Measurements from ENCODE around the gene SDK1. TPM values are rescaled to one million over a fixed set of nuclear protein-coding genes. Genes with fewer than 3 reads are reported as not detected.

Gene SDK1
- total RNA-seq, 2 donors from 2014 or later = 3.1 to 3.6 TPM

GRCh38 chr7:4175346-4175973, 874.4 kb downstream of the SDK1 start:
- H3K4me3 ChIP-seq = no peak overlapping the region
- no peaks in the 10 kb centered on the region for H3K4me1 ChIP-seq
- no peaks in the 10 kb centered on the region for H3K9me3 ChIP-seq
- no peak for DNase-seq (ENCODE audit: low spot score)
- no peaks in the 10 kb centered on the region for H3K27me3 ChIP-seq
- TF ChIP-seq, protein P1, sequence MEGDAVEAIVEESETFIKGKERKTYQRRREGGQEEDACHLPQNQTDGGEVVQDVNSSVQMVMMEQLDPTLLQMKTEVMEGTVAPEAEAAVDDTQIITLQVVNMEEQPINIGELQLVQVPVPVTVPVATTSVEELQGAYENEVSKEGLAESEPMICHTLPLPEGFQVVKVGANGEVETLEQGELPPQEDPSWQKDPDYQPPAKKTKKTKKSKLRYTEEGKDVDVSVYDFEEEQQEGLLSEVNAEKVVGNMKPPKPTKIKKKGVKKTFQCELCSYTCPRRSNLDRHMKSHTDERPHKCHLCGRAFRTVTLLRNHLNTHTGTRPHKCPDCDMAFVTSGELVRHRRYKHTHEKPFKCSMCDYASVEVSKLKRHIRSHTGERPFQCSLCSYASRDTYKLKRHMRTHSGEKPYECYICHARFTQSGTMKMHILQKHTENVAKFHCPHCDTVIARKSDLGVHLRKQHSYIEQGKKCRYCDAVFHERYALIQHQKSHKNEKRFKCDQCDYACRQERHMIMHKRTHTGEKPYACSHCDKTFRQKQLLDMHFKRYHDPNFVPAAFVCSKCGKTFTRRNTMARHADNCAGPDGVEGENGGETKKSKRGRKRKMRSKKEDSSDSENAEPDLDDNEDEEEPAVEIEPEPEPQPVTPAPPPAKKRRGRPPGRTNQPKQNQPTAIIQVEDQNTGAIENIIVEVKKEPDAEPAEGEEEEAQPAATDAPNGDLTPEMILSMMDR (IDR thresholded peaks at IDR 0.05) = no peak
- H3K36me3 ChIP-seq = no peaks in the 10 kb centered on the region
- H3K27ac ChIP-seq = no peak overlapping the region

DNA sequence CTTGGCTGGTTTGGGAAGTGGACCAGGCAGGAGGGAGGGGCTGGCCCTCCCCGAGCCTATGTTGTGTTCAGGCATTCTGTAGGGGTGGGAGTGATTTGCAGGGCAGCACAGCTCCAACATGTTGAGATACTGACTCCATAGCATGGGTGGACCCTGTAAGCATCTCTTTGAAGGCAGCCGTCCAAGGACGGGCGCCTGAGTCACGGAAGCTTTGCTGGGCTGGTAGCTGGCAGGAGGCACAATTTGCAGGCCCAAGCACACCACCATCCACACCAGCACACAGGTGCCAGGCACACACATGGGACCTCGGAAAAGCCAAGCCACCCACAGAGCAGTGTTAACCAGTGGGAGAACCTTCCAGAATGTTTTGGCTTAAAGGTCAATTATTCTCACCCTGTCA, 875.9 kb downstream of the SDK1 start:
- no peaks in the 10 kb centered on the region for H3K9me3 ChIP-seq
- H3K27me3 ChIP-seq = no peaks in the 10 kb centered on the region
- H3K27ac ChIP-seq = no peak overlapping the region
- no peaks in the 10 kb centered on the region for H3K4me1 ChIP-seq
- H3K4me3 ChIP-seq = no peak overlapping the region
- TF ChIP-seq, protein P1 (IDR thresholded peaks at IDR 0.05) = no peak
- DNase-seq (ENCODE audit: low spot score) = no peak
- no peaks in the 10 kb centered on the region for H3K36me3 ChIP-seq

DNA sequence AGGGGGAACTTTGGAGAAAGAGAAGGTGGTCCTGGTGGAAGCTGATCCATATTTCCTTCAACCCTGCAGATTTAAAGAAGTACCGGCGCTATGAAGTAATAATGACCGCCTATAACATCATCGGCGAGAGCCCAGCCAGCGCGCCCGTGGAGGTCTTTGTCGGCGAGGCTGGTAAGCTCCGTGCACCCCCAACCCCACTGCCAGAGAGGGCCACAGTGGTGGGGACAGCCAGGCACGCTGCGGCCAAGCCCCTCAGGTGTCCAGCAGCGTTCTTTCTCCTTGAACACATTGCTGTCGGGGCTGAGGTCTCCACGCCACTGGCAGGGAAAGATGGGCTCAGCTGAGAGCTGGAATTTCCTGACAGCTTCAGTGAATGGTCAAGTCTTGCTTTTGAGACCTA, 877.4 kb downstream of the SDK1 start:
- Histone ChIP-seq H3K36me3 (no peaks in the 10 kb centered on the region), H3K27me3 (no peaks in the 10 kb centered on the region), H3K4me3 (no peak overlapping the region), H3K9me3 (no peaks in the 10 kb centered on the region), H3K4me1 (no peaks in the 10 kb centered on the region), H3K27ac (no peak overlapping the region)
- TF ChIP-seq, protein P1 (IDR thresholded peaks at IDR 0.05) = no peak
- DNase-seq (ENCODE audit: low spot score) = no peak

DNA sequence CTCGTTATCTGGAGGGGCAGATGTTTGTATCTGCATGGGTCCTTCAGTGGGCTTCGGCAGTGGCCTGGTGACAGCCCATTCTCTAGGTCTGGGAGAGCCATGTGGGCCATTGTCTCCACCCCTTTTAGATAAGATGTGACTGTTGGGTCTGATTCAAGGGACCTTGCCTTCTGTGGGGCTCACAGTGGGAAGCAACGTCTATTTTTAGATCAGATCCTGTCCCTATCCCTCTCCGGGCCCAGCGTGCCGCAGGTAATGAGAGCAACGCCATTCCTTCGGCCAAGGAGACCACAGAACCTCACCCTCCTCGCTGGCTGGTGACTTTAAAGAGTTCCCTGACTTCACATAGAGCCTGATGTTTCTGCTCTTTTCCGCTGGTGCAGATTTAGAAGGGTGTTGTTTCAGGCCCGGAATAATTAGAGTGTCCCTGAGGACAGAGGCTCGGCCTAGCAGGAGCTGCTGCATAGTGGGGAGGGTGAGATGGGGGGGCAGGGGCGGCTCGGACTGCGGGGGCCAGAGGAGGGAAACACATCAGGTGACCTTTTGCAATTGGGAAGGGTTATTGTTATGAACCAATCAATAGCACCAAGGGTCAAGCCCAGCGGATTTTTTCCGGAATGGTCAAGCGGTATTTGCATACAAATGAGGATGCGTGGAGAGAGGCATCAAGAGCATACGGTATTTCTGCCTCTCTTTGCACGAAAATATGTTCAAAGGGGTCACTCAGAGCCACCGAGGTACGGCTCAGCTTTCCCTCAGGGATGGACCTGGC, 878.0 kb downstream of the SDK1 start:
- Histone ChIP-seq H3K9me3 (no peaks in the 10 kb centered on the region), H3K36me3 (no peaks in the 10 kb centered on the region), H3K27me3 (no peaks in the 10 kb centered on the region), H3K4me1 (no peaks in the 10 kb centered on the region), H3K27ac (no peak overlapping the region), H3K4me3 (no peak overlapping the region)
- DNase-seq (ENCODE audit: low spot score) = no peak
- TF ChIP-seq, protein P1 (IDR thresholded peaks at IDR 0.05) = no peak

DNA sequence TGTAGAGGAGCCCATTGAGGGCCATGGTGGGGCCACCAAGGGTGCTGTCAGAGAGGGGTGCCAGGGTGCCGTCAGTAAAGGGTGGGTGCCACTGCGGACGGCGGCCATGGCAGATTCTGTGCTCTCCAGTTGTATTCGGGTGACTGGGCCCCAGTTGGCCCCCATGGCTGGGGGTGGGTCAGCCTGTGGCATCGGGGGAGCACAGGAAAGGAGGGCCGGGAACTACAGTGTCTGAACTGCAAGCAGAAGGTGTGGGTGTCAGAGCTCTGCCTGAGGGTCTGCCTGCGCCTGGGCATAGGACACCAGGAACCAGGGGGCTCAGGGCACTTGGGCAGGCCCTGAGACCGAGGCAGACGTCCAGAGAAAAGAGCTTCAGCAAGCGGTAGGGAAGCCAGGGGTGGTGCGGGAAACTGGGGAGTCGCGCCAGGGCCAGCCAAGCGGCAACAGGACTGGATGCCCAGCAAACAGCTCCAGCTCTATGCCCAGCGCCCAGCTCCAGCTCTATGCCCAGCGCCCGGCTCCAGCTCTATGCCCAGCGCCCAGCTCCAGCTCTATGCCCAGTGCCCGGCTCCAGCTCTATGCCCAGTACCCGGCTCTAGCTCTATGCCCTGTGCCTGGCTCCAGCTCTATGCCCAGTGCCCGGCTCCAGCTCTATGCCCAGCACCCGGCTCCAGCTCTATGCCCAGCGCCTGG, 878.8 kb downstream of the SDK1 start:
- H3K4me1 ChIP-seq = no peaks in the 10 kb centered on the region
- no peak for DNase-seq (ENCODE audit: low spot score)

More for the DNA sequence above, 878.8 kb downstream of the SDK1 start:
- H3K36me3 ChIP-seq = no peaks in the 10 kb centered on the region
- H3K27ac ChIP-seq = no peak overlapping the region
- no peaks in the 10 kb centered on the region for H3K9me3 ChIP-seq
- no peaks in the 10 kb centered on the region for H3K27me3 ChIP-seq
- H3K4me3 ChIP-seq = no peak overlapping the region
- TF ChIP-seq, protein P1 (IDR thresholded peaks at IDR 0.05) = no peak

Measured in right atrium auricular region (tissue), 2 donors.